IPS-NIHi7 (cell line): ENCODE data around the gene MBD5.
A peak's percentile ranks its signal among the peaks of the same experiment; 100 is the strongest.

Experiments used
- DNase-seq: peaks from one replicate; pipeline ENCODE4 v3.0.0; 2012; ENCODE audit warnings: mixed read lengths; ENCODE audit errors: extremely low spot score

Gene MBD5

DNA sequence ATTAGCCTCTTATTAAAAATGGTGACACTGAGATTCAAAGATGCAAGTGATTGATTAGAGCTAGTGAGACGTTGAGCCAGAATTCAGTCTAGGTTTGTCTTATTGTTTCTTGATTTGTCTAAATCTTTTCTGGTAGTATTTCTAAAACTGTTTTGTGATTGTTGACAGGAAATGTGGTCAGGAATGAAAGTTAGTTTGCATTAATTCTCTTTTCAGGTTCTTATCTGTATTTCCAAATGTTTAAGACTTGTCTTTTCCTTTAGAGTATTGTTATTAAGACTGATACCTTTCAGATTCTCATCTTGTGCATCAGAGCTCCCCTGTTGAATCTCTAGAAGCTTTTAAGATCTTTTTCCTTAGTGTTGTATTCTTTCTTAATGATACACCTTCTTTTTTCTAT is 89.3 kb downstream of the MBD5 start:
- DNase-seq = no peak

DNA sequence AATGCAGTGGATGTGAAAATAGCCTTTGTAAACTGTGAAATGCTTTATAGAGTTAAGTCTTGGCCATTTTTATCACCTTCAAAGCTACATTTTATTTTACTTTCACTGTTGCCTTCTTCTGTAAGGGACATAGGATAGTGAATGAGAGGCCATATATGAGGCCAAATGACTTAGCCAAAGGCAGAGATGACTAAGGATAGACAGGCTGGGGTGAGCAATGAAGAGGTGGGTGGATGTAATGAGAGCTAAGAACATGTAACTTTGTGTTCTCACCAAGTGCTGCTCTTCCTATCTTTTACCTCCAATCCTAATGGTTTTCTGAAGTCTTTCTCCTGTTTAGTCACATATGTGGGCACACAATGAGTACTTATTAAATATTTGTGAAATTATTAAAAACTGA is 101.9 kb downstream of the MBD5 start:
- DNase-seq = no peak

DNA sequence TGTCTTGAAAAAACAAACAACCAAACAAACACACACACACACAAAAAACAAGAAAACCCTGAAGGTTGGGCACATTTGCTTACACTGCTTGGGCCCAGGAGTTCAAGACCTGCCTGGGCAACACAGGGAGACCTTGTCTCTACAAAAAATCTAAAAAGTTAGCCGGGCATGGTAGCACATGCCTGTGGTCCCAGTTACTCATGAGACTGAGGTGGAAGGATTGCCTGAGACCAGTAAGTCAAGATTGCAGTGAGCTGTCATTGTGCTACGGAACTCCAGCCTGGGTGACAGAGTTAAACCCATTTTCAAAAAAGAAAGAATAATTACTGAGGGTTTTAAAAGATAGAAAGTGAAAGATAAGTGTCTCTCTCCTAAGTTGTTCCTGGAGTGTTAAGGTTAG is 103.4 kb downstream of the MBD5 start:
- DNase-seq = no peak

DNA sequence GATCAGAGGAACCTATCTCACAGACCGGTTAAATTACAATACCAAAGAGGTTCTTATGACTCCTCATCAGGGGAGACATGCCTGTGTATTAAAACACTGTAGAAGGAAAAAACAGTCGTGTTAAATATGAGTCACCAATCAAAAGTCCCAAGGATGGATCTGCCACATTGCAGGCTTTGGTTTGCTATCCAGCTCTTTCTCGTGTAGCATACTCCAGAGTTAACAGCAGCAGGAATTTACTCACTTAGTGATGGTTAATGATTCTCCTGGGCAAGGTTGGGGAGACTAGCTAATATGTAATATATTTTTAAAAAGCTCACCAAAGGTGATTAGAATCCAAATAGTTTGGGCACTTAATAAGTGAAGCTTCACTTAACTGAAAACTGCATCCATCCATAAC is 109.7 kb downstream of the MBD5 start:
- no peak for DNase-seq

DNA sequence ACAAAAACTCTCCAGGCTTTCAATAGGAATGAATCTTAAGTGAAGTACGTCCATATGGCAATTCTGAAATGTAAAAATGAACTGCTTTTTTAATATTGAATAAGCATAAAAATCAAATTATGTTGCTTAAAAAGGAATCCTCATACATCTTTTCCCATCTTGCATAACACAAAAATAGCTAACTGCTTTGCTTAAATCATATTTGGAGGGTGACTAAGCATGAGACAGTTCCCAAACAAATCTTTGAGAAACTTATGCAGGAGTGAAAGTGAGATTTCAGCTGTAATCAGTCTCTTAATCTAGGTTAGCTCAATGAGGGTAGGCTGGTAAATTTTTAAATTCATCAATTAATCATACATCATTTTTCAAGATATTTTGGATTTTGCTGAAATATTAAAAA is 111.5 kb downstream of the MBD5 start:
- DNase-seq = no peak

DNA sequence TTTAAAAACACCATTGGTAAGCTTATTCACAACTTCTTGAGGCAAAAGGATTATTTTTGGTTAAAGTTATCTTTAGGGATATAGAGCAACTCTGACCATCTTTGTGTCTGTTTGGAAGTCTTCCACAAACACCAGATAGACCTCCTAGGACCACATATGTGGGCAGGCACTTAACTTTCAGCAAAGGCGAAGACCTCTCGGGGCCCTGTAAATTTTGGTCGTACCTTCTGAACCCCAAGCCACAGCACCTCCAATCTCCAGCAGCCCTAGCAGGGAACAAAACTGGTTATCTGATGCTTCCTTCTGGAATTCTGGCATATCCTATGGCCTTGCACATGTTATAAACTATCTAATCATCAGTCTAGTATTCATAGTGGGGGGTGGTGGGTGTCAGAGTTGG is 114.8 kb downstream of the MBD5 start:
- DNase-seq = no peak

DNA sequence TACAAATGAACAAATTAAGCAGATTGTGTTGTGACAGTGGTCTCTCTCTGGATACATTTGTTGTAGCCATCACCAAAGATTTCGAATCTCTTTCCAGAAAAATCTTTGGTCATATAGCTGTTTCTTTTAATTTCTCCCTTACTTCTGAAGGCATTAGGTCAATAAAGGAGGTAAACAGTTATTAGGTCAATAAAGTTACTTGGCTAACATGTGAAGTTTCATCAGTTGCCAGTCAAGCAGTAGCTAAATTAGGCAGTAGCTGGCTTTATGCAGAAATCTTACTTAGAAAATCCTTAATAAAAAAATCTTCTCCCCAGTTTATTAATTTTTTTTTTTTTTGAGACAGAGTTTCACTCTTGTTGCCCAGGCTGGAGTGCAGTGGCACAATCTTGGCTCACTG is 115.5 kb downstream of the MBD5 start:
- no peak for DNase-seq

DNA sequence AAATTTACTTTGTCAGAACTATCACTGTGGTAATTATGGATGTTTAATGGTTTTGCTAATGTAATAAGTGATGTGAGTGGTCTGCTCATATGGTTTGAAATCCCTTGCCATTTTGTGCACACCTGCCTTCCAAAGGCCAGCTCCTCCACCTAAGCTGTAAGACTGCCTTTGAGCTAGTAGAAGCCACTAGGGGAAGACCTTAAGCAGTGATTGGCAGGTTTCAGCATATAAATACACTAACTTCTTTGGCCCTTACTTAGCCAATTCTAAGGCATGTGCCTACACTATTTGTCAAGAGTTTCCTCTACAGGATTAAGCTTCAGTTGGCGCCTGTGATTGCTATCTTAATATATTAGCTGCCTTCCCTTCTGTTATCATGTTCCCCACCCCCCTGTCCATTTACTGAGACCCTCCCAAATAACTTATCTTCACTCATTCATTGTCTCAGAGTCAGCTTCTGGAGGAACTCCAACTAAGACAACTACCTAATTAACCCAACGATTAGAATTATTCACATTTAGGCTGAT is 141.1 kb downstream of the MBD5 start:
- no peak for DNase-seq

DNA sequence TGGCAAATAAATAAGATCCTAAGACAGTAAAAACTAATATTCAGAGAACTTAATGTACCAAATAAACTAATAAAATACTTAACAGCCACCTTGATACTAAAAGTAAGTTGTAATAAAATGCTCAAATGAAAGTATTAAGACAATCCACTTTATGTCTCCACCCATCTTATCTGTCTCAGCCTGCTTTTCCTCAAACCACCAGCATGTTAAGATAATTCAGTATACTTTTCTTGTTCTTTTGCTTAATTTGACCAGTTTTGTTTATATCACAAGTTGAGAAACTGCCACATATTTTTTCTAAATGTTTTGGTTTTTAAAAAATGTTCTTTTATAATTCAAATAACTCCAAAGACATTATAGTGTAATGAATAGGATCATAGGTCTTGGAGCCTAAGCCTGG is 142.0 kb downstream of the MBD5 start:
- no peak for DNase-seq

DNA sequence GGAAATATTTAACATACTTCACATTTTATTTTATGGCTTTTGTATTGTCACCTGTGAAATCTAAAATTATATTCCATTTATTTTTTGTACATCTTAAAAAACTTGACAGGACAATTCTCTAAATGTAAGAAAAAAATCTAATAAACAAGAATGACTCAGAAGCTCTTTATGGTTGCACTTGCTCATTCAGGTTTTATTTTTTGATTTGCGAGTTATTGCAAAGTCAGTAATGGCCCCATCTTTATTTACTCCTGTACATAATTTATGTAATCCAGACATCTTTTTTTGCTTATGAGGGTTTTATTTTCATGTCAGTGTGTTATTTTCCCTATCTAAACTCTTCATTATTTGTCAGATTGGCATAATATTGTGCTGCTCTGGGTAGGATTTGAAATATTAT is 145.1 kb downstream of the MBD5 start:
- DNase-seq = no peak

DNA sequence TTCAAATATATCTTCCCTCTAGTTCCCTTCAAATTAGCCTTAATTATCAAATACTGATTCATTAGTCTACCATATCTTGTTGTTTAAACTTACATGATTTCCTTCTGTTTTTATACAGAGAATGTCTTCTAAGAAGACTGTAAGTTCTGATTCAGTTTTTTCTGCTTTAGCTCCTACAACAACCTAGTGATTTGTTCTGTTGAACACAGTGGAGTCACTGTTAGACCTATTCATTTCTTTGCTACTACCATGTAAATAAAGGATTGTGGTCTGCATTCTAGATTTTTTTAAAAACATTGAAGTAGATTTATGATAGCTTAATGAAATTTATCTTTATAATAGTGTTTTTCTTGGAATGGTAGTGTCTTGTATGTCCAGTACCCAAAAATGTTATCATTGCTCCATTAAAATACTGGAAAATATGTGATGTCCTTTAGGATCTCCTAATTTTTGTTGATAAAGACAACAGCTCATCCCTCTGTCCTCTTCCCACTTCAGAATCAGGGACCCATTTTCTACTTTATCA is 146.4 kb downstream of the MBD5 start:
- DNase-seq = no peak

DNA sequence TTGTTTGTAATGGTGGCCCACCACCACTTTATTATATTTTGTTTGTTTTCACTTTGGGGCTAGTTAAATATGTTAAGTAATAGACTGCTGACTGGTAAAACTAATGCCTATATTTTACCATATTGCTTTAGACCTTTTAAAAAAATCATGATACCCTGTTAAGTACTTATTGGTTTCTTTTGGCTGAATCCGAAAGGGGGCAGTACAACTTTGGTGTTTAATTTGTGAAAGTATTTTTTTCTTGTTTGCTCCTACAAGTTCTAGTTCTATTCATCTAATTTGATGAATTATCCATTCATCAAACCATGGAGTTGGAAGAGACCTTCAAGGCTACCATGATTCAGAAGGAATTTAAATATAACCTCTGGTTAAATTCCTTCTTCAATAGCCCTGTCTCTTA is 147.0 kb downstream of the MBD5 start:
- DNase-seq = no peak

DNA sequence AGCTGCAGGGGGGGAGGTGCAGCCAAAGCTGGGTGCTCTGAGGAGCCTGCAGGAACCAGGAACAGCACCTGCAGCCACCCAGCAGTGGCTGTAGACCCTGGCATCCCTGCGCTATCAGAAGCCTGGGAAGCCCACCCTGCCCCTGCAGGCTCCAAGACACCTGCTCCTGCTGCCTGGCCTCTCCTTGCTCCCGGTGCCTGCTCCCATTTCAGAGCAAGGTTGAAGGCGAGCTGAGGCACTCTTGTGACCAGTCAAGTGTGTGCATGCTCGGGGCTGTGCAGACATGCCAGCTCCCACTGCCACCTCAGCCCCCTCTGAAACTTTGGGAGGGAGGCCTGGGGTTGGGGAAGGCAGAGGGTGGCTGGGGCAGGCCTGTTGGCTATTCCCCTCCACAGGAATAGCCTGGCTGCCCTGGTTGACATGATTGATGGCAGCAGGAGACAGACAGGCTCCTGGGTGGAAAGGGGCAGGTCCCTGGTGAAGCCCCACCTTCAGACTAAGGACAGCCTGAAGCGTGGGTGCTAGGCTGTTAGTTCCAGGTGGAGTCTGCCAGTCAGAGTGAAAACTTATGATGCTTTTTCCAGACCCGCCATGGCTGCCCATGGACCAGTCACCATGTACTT is 151.4 kb downstream of the MBD5 start:
- DNase-seq = no peak

DNA sequence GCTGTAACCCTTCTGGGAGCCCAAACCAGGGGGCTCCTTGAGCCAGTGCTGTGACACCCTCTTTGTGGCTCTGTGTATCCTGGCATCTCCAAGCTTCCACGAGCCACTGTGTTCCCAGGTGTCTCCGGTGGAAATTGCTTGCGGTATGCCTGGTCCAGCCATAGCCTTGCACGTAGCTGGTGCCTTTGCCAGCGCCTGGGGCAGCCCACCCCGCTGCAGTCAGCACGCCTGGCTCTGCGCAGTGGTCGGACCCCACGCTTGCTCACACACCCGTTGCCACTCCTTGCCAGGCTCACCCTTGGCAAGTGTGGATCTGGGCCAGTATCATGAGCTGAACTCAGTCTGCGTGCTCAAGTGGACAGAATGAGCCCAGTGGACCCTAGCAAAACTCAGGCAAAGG is 152.3 kb downstream of the MBD5 start:
- DNase-seq = no peak

DNA sequence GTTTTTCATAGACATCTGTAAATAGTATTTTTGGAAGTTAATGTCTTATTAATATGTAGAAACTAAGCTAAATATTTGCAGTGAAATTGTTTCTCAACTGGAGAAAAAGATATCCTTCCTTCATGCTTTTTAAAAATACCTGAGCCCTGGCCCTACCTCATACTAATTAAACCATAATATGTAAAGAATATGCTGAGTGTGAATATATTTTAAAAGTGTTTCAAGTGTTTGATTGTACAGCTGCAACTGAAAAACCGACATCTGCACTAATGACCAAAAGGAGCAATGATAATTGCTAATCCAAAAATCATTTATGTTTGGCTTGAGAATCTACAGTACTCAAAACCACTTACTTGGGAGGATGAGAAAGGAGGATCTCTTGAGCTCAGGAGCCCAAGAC is 156.7 kb downstream of the MBD5 start:
- DNase-seq = no peak

DNA sequence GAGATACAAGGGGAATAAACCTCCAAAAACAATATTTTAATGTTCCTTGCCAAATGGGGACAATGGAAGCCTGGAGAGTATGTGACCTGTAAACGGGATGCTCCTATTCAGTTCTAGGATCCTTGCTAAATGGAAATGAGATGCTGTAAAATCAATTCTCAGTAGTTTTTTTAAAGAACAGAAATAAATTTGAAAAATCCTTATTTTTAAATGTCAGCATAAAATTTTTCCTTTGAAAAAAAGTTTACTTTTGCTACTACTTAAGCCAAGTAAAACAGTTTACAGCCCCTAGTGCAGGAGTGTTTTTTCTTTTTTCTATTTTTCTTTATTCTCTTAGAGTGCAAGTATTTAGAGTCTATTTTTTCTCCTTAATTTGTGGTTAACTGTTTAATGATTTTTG is 158.8 kb downstream of the MBD5 start:
- no peak for DNase-seq

DNA sequence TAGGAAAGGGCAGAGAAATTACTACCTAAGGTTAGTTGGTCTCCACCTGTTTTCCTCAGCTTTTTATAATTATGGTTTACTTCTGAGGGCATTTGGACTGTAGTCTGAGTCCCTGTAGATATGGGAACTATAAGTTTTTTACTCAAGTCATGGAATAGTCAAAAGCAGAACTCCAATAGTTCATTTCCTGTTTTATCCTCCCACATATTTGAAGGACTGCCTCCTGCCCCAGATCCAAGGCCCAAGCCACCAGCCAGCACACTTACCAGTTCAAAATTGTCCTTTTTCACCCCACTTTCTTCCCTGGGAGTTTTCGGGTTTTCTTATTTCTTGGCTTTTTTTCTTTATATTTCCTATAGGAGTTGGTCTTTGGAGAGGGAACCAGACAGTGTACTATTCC is 164.1 kb downstream of the MBD5 start:
- DNase-seq = no peak

DNA sequence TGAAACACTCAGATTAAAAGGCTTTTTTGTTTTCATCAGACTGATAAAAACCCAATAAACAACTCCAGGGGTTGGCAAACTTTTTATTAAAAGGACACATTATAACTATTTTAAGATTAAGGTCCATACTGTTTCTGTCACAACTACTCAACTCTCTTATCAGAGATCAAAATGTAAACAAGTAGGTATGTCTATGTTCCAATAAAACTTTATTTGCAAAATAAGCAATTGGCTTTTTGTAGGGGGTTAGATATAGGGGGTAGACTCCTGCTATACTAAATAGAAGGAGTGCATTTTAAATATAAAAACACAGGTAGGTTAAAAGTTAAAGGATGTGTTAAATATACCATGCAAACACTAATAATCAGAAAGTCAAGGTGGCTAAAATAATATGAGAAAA is 174.0 kb downstream of the MBD5 start:
- DNase-seq = no peak

DNA sequence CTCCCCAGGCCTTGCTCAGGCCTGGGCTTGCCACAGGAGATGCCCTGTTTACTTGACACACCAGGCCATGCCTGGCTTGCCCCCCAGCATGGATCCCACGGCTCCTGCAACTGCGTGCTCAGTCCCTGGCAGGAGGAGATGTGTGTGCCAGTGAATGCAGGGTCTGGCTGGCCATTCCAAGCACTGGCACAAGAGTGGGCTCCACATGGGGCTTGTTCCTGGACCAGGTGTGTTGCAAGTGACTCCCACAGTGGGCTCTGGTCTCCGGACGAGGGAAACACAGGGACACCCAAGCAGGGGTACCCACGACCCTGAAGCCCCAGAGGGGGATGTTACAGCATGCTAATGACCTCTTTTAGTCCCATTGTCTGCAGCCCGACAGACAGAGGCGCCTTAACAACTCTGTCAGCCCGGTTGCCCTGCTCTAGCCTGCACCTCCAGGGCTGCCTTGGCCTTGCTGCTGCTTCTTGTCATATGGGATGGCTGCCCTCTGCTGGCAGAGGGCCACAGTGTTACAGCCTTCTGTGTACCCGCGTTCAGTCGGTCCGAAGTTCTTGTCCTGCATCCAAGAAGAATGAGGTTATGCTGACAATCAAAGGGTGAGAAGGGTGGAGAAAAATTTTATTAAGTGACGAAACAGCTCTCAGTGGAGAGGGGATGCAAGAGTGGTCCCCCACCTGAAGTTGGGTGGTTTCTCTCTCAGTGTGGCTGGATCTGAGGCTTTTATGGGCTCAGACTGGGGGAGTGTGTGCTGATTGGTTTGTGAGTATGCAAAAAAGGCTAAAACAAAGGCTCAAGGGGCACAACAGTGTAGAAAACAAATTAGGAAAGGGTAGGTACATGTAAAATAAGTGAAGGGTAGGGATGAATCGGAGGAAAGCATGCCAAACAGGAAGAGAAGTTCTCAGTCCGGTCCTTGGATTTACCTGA is 180.4 kb downstream of the MBD5 start:
- peak; percentile 77 for DNase-seq

DNA sequence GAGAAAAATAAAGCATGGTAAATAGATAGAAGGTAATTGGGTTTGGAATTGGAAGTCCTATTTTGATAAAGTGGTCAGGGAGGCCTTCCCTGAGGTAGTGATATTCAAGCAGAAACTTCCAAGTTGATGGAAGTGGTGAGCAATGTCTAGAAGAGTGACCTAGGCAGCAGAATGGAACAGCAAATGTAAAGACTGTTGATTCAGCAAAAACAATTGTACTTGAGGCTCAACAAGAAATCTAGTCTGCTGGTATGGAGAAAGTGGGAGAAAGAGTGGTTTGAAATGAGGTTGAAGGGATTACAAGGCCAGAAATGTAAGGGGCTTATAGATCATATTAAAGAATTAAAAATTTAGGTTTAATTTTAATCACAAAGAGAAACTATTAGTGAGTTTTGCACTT is 181.3 kb downstream of the MBD5 start:
- DNase-seq = no peak

DNA sequence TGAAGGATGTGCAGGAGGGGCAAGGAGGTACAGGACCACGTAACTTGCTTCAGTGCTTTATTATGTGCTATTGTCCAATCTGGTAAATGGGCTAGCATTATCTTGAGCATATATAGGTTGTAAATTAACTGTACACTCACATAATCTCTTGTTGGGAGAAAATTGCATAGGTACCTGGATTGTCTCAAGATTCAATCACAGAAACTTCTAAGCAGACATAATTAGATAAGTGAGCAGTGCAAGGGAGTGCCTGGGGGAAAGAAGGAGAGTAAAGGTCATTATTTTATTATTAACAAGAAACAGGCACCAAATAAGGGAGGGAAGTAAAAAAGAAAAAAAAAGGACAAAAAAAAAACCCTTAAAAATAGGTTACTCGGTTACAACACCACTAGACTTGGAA is 186.2 kb downstream of the MBD5 start:
- DNase-seq = no peak

DNA sequence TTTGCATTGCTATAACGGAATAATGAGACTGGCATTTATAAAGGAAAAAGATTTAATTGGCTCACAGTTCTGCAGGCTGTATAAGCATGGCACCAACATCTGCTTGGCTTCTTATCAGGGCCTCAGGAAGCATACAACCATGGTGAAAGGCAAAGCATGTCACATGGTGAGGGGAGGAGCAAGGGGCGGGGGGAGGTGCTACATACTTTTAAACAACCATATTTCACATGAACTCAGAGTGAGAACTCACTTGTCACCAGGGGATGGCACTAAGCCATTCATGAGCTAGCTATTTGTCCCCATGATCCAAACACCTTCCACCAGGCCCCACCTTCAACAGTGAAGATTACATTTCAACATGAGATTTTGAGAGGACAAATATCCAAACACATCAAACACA is 188.7 kb downstream of the MBD5 start:
- DNase-seq = peak; percentile 11
